AG09309 (cell line): Measurements from ENCODE around the gene CDK6.

ENCODE experiments used
- DNase-seq: peaks from one replicate; pipeline ENCODE4 v3.0.0-alpha.2; 2010; ENCODE audit warnings: low read depth
- H3K4me3 ChIP-seq: 2 replicates; pipeline ENCODE4 v1.5.1; 2011; ENCODE audit warnings: mild to moderate bottlenecking, low read depth, low read length, moderate library complexity; ENCODE audit not compliant: control insufficient read depth
- TF ChIP-seq, protein P1 (sequence below): IDR thresholded peaks from 2 replicates; pipeline ENCODE4 v1.5.1; 2011; ENCODE audit warnings: mild to moderate bottlenecking, low read depth, low read length, inconsistent platforms; ENCODE audit not compliant: insufficient read depth, control insufficient read depth; ENCODE audit errors: missing control alignments

Gene CDK6

DNA sequence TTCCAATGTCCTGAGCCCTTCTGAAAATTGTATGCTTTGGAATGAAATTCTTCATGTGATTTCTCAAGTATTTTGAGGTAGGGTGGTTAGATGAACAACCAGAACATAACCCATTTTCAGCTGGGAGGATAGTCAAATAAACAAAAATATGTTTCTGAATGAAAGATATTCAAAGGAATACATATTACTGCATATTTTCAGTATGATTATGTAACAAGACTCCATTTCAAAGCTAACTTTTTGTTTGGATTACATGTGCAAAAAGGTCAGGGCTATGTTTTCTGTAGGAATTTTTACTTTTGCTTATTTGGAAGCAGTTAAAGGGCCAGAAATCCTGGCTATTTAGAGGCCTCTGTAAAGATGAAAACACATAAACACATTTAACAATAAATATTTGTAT, 27.7 kb downstream of the CDK6 start:
- DNase-seq: no peak
- TF ChIP-seq, protein P1, sequence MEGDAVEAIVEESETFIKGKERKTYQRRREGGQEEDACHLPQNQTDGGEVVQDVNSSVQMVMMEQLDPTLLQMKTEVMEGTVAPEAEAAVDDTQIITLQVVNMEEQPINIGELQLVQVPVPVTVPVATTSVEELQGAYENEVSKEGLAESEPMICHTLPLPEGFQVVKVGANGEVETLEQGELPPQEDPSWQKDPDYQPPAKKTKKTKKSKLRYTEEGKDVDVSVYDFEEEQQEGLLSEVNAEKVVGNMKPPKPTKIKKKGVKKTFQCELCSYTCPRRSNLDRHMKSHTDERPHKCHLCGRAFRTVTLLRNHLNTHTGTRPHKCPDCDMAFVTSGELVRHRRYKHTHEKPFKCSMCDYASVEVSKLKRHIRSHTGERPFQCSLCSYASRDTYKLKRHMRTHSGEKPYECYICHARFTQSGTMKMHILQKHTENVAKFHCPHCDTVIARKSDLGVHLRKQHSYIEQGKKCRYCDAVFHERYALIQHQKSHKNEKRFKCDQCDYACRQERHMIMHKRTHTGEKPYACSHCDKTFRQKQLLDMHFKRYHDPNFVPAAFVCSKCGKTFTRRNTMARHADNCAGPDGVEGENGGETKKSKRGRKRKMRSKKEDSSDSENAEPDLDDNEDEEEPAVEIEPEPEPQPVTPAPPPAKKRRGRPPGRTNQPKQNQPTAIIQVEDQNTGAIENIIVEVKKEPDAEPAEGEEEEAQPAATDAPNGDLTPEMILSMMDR: no peak
- no peak overlapping the region for H3K4me3 ChIP-seq

GRCh38 chr7:92808006-92808405, 28.4 kb downstream of the CDK6 start:
- H3K4me3 ChIP-seq: no peak overlapping the region
- TF ChIP-seq, protein P1: no peak
- DNase-seq: no peak

GRCh38 chr7:92806496-92806895, 29.9 kb downstream of the CDK6 start:
- no peak for DNase-seq
- TF ChIP-seq, protein P1: no peak

GRCh38 chr7:92802406-92802805, 34.0 kb downstream of the CDK6 start:
- TF ChIP-seq, protein P1: no peak
- H3K4me3 ChIP-seq: no peak overlapping the region
- no peak for DNase-seq

More at GRCh38 chr7:92806496-92806895, 29.9 kb downstream of the CDK6 start:
- no peak overlapping the region for H3K4me3 ChIP-seq

DNA sequence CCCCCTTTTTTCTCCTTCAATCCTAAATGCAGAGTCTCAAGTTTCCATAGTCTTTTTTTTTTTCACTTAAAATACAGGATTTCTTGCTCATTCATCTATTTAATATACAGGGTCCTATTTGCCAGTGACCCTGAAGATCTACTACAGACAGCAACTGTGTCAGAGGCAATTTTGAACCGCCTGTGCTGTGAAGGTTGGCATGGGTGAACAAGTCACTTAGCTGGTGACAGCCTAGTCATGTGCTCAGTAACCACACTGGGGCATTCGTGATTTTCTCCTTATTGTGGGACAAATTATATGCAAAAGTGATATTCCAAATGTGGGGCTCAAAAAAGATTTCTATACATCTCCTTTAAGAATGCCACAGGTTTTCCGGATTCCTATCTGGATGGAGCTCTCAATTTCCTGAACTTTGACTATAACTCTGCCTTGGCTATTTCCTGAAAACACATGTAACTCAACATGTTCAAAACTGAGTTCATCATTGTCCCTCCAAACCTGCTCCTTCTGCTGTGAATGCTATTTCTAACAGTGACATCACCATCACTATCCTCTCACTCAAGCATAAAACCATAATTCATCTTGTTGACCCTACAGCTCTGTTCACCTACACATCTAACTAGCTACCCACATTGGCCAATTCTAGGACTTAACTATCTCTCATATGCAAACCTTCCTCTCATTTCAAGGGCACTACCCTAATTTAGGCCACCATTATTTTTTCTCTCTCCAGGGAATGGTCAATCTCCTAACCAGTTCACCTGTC, 36.7 kb downstream of the CDK6 start:
- TF ChIP-seq, protein P1: no peak
- DNase-seq: no peak

GRCh38 chr7:92798517-92799249, 37.7 kb downstream of the CDK6 start:
- DNase-seq: no peak
- H3K4me3 ChIP-seq: no peak overlapping the region
- TF ChIP-seq, protein P1: no peak

More for the DNA sequence above, 36.7 kb downstream of the CDK6 start:
- H3K4me3 ChIP-seq: no peak overlapping the region
